Kidney epithelial cell (primary cell): ENCODE measurements around the gene TPMT. TPM values are rescaled to one million over a fixed set of nuclear protein-coding genes. Genes with fewer than 3 reads are reported as not detected.
"Not testable (repeated sequence)": the region's sequence is repeated elsewhere in the genome, so short reads cannot be mapped to it uniquely, and the experiment has no call there.

Source experiments
- DNase-seq: peaks from one replicate; pipeline ENCODE4 v3.0.0-alpha.2; 2010; ENCODE audit warnings: low read depth
- H3K27me3 ChIP-seq: 2 replicates; pipeline ENCODE4 v1.6.0; 2011; ENCODE audit warnings: low read length; ENCODE audit not compliant: control insufficient read depth, insufficient read depth
- H3K36me3 ChIP-seq: 2 replicates; pipeline ENCODE4 v1.5.1; 2011; ENCODE audit warnings: low read length; ENCODE audit not compliant: control insufficient read depth, insufficient read depth
- H3K4me3 ChIP-seq: 2 replicates; pipeline ENCODE4 v1.5.1; 2011; ENCODE audit warnings: low read depth, mild to moderate bottlenecking, control low read depth, low read length
- CTCF ChIP-seq: IDR thresholded peaks from 2 replicates; pipeline ENCODE4 v1.5.1; 2011; ENCODE audit warnings: mild to moderate bottlenecking, moderate library complexity, low read length, control low read depth, inconsistent platforms; ENCODE audit not compliant: insufficient read depth, poor library complexity, severe bottlenecking
- total RNA-seq: library from RNA; depleted of rRNA; stranded (reverse); fragments of >200 nt; gene quantifications from 2 replicates; pipeline ENCODE4 v1.2.3, GENCODE V29; 2015

The TPMT gene
- total RNA-seq, 1 donor from 2014 or later, result 14.9 TPM

DNA sequence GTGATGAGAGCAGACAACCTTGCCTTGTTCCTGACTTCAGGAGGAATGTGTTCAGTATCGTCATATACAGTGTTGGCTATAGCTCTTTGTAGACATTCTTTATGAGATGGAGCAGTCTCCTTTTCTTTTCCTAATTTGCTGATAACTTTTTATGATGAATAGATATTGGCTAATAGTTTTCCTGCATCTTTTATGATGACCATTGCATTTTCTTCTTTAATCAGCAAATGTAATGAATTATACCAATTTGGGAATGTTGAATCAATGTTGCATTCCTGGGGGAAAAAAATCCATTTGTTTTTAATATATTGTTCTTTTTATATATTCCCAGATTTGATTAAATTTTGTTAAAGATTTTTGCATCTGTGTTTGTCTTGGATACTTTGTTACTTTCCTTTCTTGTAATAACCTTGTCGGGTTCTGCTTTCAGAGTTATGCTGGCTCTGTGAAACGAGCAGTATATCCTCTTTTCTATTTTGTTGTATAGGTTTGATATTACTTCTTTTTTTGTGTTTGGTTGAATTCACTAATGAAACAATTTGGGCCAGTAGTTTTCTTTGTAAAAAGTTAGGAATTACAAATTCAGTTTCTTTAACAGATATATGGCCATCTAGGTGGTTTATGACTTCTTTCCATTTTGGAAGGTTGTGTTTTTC lies 24.2 kb upstream of the TPMT start:
- no peaks in the 10 kb centered on the region for H3K27me3 ChIP-seq
- no peak for TF ChIP-seq CTCF
- H3K4me3 ChIP-seq, result no peak overlapping the region
- no peak for DNase-seq
- H3K36me3 ChIP-seq, result no peaks in the 10 kb centered on the region

DNA sequence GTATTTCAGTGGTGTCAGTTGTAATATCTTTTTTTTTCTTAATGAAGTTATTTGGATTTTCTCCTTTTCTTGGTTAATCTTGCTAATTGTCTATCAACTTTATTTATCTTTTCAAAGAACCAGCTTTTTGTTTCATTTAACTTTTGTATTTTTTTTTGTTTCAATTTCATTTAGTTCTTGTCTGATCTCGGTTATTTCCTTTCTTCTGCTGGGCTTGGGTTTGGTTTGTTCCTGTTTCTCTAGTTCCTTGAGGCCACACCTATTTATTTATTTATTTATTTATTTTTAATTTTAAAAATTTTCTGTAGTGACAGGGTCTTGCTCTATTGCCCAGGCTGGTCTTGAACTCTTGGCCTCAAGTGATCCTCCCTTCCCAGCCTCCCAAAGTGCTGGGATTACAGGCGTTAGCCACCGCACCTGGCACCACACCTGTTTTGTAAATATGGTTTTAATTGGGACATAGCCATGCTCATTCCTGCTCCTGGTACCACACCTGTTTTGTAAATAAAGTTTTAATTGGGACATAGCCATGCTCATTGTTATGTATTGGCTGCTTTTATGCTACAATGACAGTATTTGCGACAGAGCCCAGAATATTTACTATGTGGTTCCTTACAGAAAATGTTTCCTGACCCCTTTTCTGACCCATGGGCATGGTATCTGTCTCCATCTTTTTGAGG lies 22.5 kb upstream of the TPMT start:
- TF ChIP-seq CTCF, result no peak
- H3K4me3 ChIP-seq, result no peak overlapping the region
- H3K27me3 ChIP-seq, result no peaks in the 10 kb centered on the region
- no peaks in the 10 kb centered on the region for H3K36me3 ChIP-seq
- DNase-seq, result no peak

DNA sequence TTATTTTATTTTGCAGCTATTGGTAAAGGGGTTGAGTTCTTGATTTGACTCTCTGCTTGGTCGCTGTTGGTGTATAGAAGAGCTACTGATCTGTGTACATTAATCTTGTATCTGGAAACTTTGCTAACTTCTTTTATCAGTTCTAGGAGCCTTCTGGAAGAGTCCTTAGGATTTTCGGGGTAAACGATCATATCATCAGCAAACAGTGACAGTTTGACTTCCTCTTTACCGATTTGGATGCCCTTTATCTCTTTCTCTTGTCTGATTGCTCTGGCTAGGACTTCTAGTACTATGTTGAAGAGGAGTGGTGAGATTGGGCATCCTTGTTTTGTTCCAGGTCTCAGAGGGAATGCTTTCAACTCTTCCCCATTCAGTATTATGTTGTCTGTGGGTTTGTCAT lies 21.3 kb upstream of the TPMT start:
- not testable (repeated sequence) for DNase-seq

DNA sequence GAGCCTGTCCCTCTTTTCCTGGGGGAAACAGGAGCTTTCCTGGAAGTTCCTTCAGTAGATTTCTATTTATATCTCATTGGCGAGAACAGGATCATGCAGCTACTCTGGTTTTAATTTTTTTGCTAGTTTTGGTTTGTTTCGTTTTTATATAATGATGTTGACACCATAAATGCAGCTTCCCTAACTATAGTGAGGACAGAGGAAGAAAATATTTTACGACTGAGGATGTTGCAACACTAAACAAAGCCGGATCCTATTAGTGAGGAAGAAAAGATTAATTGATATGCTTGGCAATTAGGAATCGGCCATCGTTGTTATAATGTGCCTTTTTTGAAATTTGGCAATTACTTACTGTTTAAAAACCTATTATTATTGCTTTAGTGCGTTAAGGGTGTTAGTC lies 17.0 kb upstream of the TPMT start:
- Histone ChIP-seq H3K36me3 (no peaks in the 10 kb centered on the region), H3K27me3 (no peaks in the 10 kb centered on the region), H3K4me3 (no peak overlapping the region)
- DNase-seq, result no peak
- no peak for TF ChIP-seq CTCF

More for the DNA sequence above, 21.3 kb upstream of the TPMT start:
- not testable (repeated sequence) for H3K27me3 ChIP-seq, H3K36me3 ChIP-seq, H3K4me3 ChIP-seq

- Histone ChIP-seq H3K36me3 (no peaks in the 10 kb centered on the region), H3K27me3 (no peaks in the 10 kb centered on the region), H3K4me3 (no peak overlapping the region)
- no peak for DNase-seq
- no peak for TF ChIP-seq CTCF
These were observed 13.4 kb upstream of the TPMT start for GRCh38 chr6:18168264-18168663.

DNA sequence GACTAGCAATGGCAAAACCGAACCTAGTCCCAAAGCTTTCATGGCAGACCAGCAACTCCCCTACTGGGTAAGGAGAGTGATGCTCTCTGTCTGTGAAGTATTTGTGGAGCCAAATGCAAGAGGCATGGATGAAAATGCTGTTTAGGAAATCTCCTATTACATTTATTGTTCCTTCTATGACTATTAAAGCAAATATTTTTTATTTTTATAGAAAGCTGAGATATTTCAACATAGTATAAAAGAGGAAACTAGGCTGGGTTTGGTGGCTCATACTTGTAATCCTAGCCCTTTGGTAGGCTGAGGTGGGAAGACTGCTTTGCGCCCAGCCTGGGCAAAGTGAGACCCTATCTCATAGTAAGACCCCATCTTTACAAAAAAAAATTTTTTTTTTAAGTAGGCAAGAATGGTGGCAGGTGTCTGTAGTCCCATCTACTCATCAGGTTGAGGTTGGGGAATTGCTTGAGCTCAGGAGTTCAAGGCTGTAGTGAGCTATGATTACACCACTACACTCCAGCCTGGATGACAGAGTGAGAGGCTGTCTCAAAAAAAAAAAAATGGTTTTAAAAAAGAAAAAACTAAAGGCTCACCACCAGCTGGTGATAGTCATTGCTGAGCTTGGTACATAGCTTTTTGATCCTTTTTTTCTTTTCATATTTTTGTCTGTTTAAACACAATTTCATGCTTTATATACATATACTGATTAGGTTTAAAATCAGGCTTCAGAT lies 11.6 kb upstream of the TPMT start:
- H3K27me3 ChIP-seq, result no peaks in the 10 kb centered on the region
- H3K4me3 ChIP-seq, result no peak overlapping the region
- TF ChIP-seq CTCF, result no peak
- no peak for DNase-seq
- H3K36me3 ChIP-seq, result no peaks in the 10 kb centered on the region
